Mesenchymal stem cell (in vitro differentiated cells and primary cell): Measurements from ENCODE around the gene NEDD4L. TPM values are rescaled to one million over a fixed set of nuclear protein-coding genes. Genes with fewer than 3 reads are reported as not detected.

ENCODE experiments used
- DNase-seq: peaks from one replicate; pipeline ENCODE4 v3.0.0-alpha.2; 2013
- H2AFZ ChIP-seq: one replicate; pipeline ENCODE4 v1.6.1; 2013; ENCODE audit warnings: low read depth, mild to moderate bottlenecking, control low read depth, inconsistent platforms, low read length, moderate library complexity
- H2AK5ac ChIP-seq: 2 replicates; pipeline ENCODE4 v1.6.1; 2013; ENCODE audit warnings: low read length, moderate library complexity, mild to moderate bottlenecking, inconsistent platforms; ENCODE audit not compliant: severe bottlenecking
- H2BK120ac ChIP-seq: one replicate; pipeline ENCODE4 v1.6.1; 2013; ENCODE audit warnings: low read depth, mild to moderate bottlenecking, inconsistent platforms, low read length, moderate library complexity
- H2BK12ac ChIP-seq, 2 experiments: one replicate each; pipeline ENCODE4 v1.6.1; 2013; ENCODE audit warnings: inconsistent platforms in 2 of 2, low read length in 2 of 2, mild to moderate bottlenecking in 2 of 2, moderate library complexity in 2 of 2, control low read depth in 1 of 2
- H2BK15ac ChIP-seq: one replicate; pipeline ENCODE4 v1.6.1; 2013; ENCODE audit warnings: mild to moderate bottlenecking, low read depth, inconsistent platforms; ENCODE audit not compliant: poor library complexity, severe bottlenecking
- H2BK5ac ChIP-seq: 2 replicates; pipeline ENCODE4 v1.6.1; 2013; ENCODE audit warnings: low read depth, mild to moderate bottlenecking, low read length, control low read depth, inconsistent platforms; ENCODE audit not compliant: poor library complexity, severe bottlenecking
- H3K14ac ChIP-seq, 2 experiments: one replicate each; pipeline ENCODE4 v1.6.1; 2013; ENCODE audit warnings: inconsistent platforms in 2 of 2, low read length in 2 of 2, control low read depth in 1 of 2, mild to moderate bottlenecking in 1 of 2, moderate library complexity in 1 of 2
- H3K18ac ChIP-seq, 2 experiments: one replicate each; pipeline ENCODE4 v1.6.1; 2013; ENCODE audit warnings: inconsistent platforms in 2 of 2, low read length in 2 of 2, control low read depth in 1 of 2, low read depth in 1 of 2, mild to moderate bottlenecking in 1 of 2
- H3K23ac ChIP-seq, 2 experiments: one replicate each; pipeline ENCODE4 v1.6.1; 2013; ENCODE audit warnings: inconsistent platforms in 2 of 2, low read length in 2 of 2, mild to moderate bottlenecking in 2 of 2, moderate library complexity in 2 of 2, control low read depth in 1 of 2
- H3K27ac ChIP-seq: 2 replicates; pipeline ENCODE4 v1.5.1; 2013; ENCODE audit warnings: mild to moderate bottlenecking, moderate library complexity, low read length, control low read depth, inconsistent platforms; ENCODE audit not compliant: poor library complexity, severe bottlenecking
- H3K27me3 ChIP-seq, 2 experiments: 2 replicates each; pipeline versions ENCODE4 v1.6.1 to v1.7.0; 2013; ENCODE audit warnings: low read length in 2 of 2, mild to moderate bottlenecking in 2 of 2, moderate library complexity in 2 of 2, control low read depth in 1 of 2, inconsistent platforms in 1 of 2; ENCODE audit not compliant: control insufficient read depth in 1 of 2, insufficient read depth in 1 of 2
- H3K36me3 ChIP-seq, 2 experiments: 2 replicates each; pipeline versions ENCODE4 v1.6.1 to v1.7.0; 2013; ENCODE audit warnings: low read length in 2 of 2, control low read depth in 1 of 2, inconsistent platforms in 1 of 2, low read depth in 1 of 2, mild to moderate bottlenecking in 1 of 2; ENCODE audit not compliant: insufficient read depth in 2 of 2, control insufficient read depth in 1 of 2
- H3K4ac ChIP-seq, 2 experiments: one replicate each; pipeline ENCODE4 v1.6.1; 2013; ENCODE audit warnings: inconsistent platforms in 2 of 2, low read length in 2 of 2, mild to moderate bottlenecking in 2 of 2, moderate library complexity in 2 of 2, control low read depth in 1 of 2, low read depth in 1 of 2
- H3K4me1 ChIP-seq: 2 replicates; pipeline ENCODE4 v1.6.1; 2013; ENCODE audit warnings: low read depth, low read length, control low read depth; ENCODE audit not compliant: control insufficient read depth, insufficient read depth
- H3K4me2 ChIP-seq: 2 replicates; pipeline ENCODE4 v1.6.1; 2013; ENCODE audit warnings: low read length, mild to moderate bottlenecking, inconsistent platforms; ENCODE audit not compliant: poor library complexity, severe bottlenecking
- H3K4me3 ChIP-seq, 2 experiments: 2 replicates each; pipeline versions ENCODE4 v1.5.1 to v1.7.0; 2013; ENCODE audit warnings: low read length in 2 of 2, mild to moderate bottlenecking in 2 of 2, control low read depth in 1 of 2, low read depth in 1 of 2; ENCODE audit not compliant: insufficient read depth in 1 of 2
- H3K79me1 ChIP-seq: replicated peaks from 2 replicates; pipeline ENCODE4 v1.6.1; 2013; ENCODE audit warnings: mild to moderate bottlenecking, control low read depth, low read length, inconsistent platforms; ENCODE audit not compliant: poor library complexity, severe bottlenecking
- H3K9ac ChIP-seq: 2 replicates; pipeline ENCODE4 v1.7.0; 2013; ENCODE audit warnings: mild to moderate bottlenecking, low read length, moderate library complexity
- H3K9me3 ChIP-seq: 2 replicates; pipeline ENCODE4 v1.7.0; 2013; ENCODE audit warnings: mild to moderate bottlenecking, low read length; ENCODE audit not compliant: control insufficient read depth
- H4K8ac ChIP-seq: one replicate; pipeline ENCODE4 v1.6.1; 2013; ENCODE audit warnings: inconsistent platforms, mild to moderate bottlenecking, low read length, moderate library complexity
- H4K91ac ChIP-seq: one replicate; pipeline ENCODE4 v1.6.1; 2013; ENCODE audit warnings: mild to moderate bottlenecking, low read length, inconsistent platforms
- WGBS: methylation state at CpG from one replicate; pipeline ENCODE4 v1.1.7; 2013; ENCODE audit warnings: mixed read lengths; 5-methylcytosine and 5-hydroxymethylcytosine counted together
- small RNA-seq: library from polyadenylated mRNA; stranded (forward); fragments of <200 nt; extraction: miRNeasy Mini kit (QIAGEN cat#:217004); gene quantifications from one replicate; pipeline ENCODE3, GENCODE V24; 2013; ENCODE audit warnings: low read depth

The NEDD4L gene

GRCh38 chr18:58446391-58447060, 402.5 kb downstream of the NEDD4L start:
- Histone ChIP-seq H3K23ac (no peak overlapping the region), H3K27me3 (no peaks in the 10 kb centered on the region), H2AFZ (no peak overlapping the region), H3K36me3 (no peaks in the 10 kb centered on the region), H3K27ac (no peak overlapping the region), H3K79me1 (no peaks in the 10 kb centered on the region), H4K8ac (no peak overlapping the region), H2BK12ac (no peak overlapping the region), H3K14ac (no peak overlapping the region), H3K9me3 (no peaks in the 10 kb centered on the region), H3K18ac (no peak overlapping the region), H2BK120ac (no peak overlapping the region), H2BK15ac (no peak overlapping the region), H3K4me1 (peaks cover 4% of the 10 kb centered on the region), H2BK5ac (no peak overlapping the region), H3K4me3 (no peak overlapping the region), H3K4me2 (peak overlapping the region; percentile 4), H3K4ac (no peak overlapping the region), H4K91ac (no peak overlapping the region), H3K9ac (no peak overlapping the region), H2AK5ac (no peak overlapping the region)
- no peak for DNase-seq
- WGBS = 82% methylated on average over 11 of the region's 11 CpGs

GRCh38 chr18:58447402-58448095, 403.5 kb downstream of the NEDD4L start:
- 44% methylated on average over 9 of the region's 9 CpGs for WGBS
- peak overlapping the region in 1 of 2 experiments; percentile 38 for H3K4me3 ChIP-seq
- H4K8ac ChIP-seq = no peak overlapping the region
- H3K79me1 ChIP-seq = no peaks in the 10 kb centered on the region
- H3K18ac ChIP-seq = no peak overlapping the region
- peak; percentile 20 for DNase-seq
- H3K9ac ChIP-seq = peak overlapping the region; percentile 55
- H3K27ac ChIP-seq = no peak overlapping the region
- H2AK5ac ChIP-seq = no peak overlapping the region
- no peak overlapping the region for H2BK120ac ChIP-seq
- no peak overlapping the region for H3K14ac ChIP-seq
- no peak overlapping the region for H3K23ac ChIP-seq
- no peaks in the 10 kb centered on the region for H3K27me3 ChIP-seq
- no peak overlapping the region for H2BK5ac ChIP-seq
- H3K4me1 ChIP-seq = peaks cover 4% of the 10 kb centered on the region
- H4K91ac ChIP-seq = no peak overlapping the region
- no peaks in the 10 kb centered on the region for H3K9me3 ChIP-seq
- peak overlapping the region; percentile 13 for H3K4me2 ChIP-seq
- H3K36me3 ChIP-seq = no peaks in the 10 kb centered on the region
- H2BK15ac ChIP-seq = no peak overlapping the region
- H2AFZ ChIP-seq = no peak overlapping the region
- no peak overlapping the region for H2BK12ac ChIP-seq
- no peak overlapping the region for H3K4ac ChIP-seq

GRCh38 chr18:58449464-58449863, 405.4 kb downstream of the NEDD4L start:
- DNase-seq = no peak
- Histone ChIP-seq H2BK120ac (no peak overlapping the region), H2BK5ac (no peak overlapping the region), H3K27ac (no peak overlapping the region), H3K4me3 (no peak overlapping the region), H3K14ac (no peak overlapping the region), H3K4ac (no peak overlapping the region), H3K27me3 (no peaks in the 10 kb centered on the region), H2BK12ac (no peak overlapping the region), H3K23ac (no peak overlapping the region), H3K4me2 (no peak overlapping the region), H3K79me1 (no peaks in the 10 kb centered on the region), H3K9ac (no peak overlapping the region), H2BK15ac (no peak overlapping the region), H4K91ac (no peak overlapping the region), H2AK5ac (no peak overlapping the region), H3K18ac (no peak overlapping the region), H4K8ac (no peak overlapping the region), H3K4me1 (peaks cover 4% of the 10 kb centered on the region), H2AFZ (no peak overlapping the region), H3K9me3 (no peaks in the 10 kb centered on the region), H3K36me3 (no peaks in the 10 kb centered on the region)
- WGBS = 86% methylated on average over 5 of the region's 5 CpGs

Small RNA genes within 50 kb of the gene (small RNA-seq; reads per million reads assigned to genes)
- not detected for gene HMGN1P30
- gene MIR3591 = not detected
